Adrenal gland (tissue), 12 donors: Measurements from ENCODE around the gene HECA. TPM values are rescaled to one million over a fixed set of nuclear protein-coding genes. Genes with fewer than 3 reads are reported as not detected.

Experiments
- DNase-seq, 7 donors: peaks; one replicate each; pipeline ENCODE4 v3.0.0-alpha.2; 2019 to 2020
- H3K27ac ChIP-seq, 5 donors: fragments of 200-600 bp; sonication (generic) in 4 of 5; 1 replicate in 3 of 5; 2 replicates in 2 of 5; pipeline versions ENCODE4 v1.5.1 to v1.8.0; 2016 to 2020; ENCODE audit warnings: mild to moderate bottlenecking in 1 of 5
- H3K27me3 ChIP-seq: fragments of 200-600 bp; 2 replicates; pipeline ENCODE4 v1.8.0; 2021
- H3K36me3 ChIP-seq, 2 donors: fragments of 200-600 bp; replicated peaks in 1 of 2; 1 replicate in 1 of 2; 2 replicates in 1 of 2; pipeline versions ENCODE4 v1.5.1 to v1.8.0; 2018 to 2022
- H3K4me1 ChIP-seq, 2 donors: fragments of 200-600 bp; replicated peaks in 1 of 2; 1 replicate in 1 of 2; 2 replicates in 1 of 2; pipeline versions ENCODE4 v1.5.1 to v1.8.0; 2018 to 2021
- H3K4me3 ChIP-seq, 4 donors: fragments of 200-600 bp; sonication (generic) in 3 of 4; one replicate each; pipeline ENCODE4 v1.5.1; 2016 to 2018
- H3K9me3 ChIP-seq, 3 donors: fragments of 200-600 bp; sonication (generic) in 1 of 3; replicated peaks in 1 of 3; 1 replicate in 2 of 3; 2 replicates in 1 of 3; pipeline versions ENCODE4 v1.5.1 to v1.8.0; 2016 to 2021
- POLR2A ChIP-seq, 2 donors: fragments of 450-650 bp; IDR thresholded peaks; one replicate each; pipeline ENCODE4 v1.6.1; 2017; ENCODE audit warnings: antibody characterized with exemption in 2 of 2, mild to moderate bottlenecking in 2 of 2, moderate library complexity in 1 of 2
- WGBS, 4 donors: extraction: QIAGEN DNeasy Blood & Tissue Kit in 2 of 4; methylation state at CpG; one replicate each; pipeline versions ENCODE4 v1.1.5 to v1.1.7; 2013 to 2017; 5-methylcytosine and 5-hydroxymethylcytosine counted together
- intact Hi-C, 2 donors: fragments of 100-400 bp; cut with DNase I; formaldehyde crosslinking; loops; one replicate each; pipeline versions ENCODE4 v1.14.1 to v1.15.0; 2022 to 2023
- polyA plus RNA-seq, 3 donors: library from polyadenylated mRNA; stranded (reverse); fragments of 200-250 nt in 2 of 3; fragments of 350-450 nt in 1 of 3; fragmentation: Illumina TruSeq in 1 of 3; extraction: RNeasy Lipid Tissue Mini Kit (QIAGEN cat#74804) in 1 of 3; gene quantifications; one replicate each; pipeline ENCODE4 v1.2.3, GENCODE V29; 2013 to 2014
- total RNA-seq, 9 donors: library from RNA; depleted of rRNA in 4 of 9; stranded (reverse); fragments of >200 nt in 4 of 9; fragments of 120-200 nt in 1 of 9; fragmentation: NEBNext Ultra II Directional in 1 of 9; extraction: Animal tissue kit (Norgen Biotek cat#: 25700) in 1 of 9; gene quantifications; one replicate each; pipeline versions ENCODE4 v1.1.0 to v1.2.4, GENCODE V29; 2013 to 2023
- TF ChIP-seq, protein P1 (sequence below), 6 experiments: fragments of 450-650 bp in 4 of 6; fragments of 200-600 bp in 2 of 6; sonication (generic) in 1 of 6; IDR thresholded peaks; 1 replicate in 5 of 6; 2 replicates in 1 of 6; pipeline versions ENCODE4 v1.5.1 to v1.8.0; 2016 to 2021; ENCODE audit warnings: antibody characterized with exemption in 6 of 6, mild to moderate bottlenecking in 2 of 6, moderate library complexity in 1 of 6
- donor health status: healthy with polysubstance abuse.
- donor health status: Bipolar disorder and iron deficiency.
- donor health status: DM: yes; HTN: yes; CAD: no.
- donor health status: DM: no; HTN: no; CAD: no.
- donor health status: DM: no; HTN: no; CAD: no.
- donor health status: DM: yes; HTN: yes; CAD: no.

HECA gene
- total and polyA plus RNA-seq, 12 donors: 6.5 to 30.0 (median 21.0) TPM

DNA sequence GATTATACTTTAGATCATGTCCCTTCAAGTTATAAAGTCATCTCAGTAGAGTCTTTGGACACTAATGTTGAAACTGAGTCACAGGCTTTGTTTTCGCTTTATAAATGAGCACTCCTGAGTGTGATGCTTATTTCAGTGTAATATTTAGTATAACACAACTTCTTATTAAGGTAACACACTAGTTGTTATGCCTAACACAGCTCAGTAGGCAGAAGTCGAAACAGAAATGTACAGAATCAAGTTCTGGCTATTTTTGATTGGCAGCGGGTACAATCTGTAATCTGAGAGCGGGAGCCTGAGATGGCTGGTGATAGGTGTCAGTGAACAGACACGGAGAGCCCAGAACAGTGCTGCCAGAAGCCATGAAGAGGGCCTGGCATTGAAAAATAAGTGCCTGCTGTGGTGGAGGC lies 11.4 kb downstream of the HECA start:
- Histone ChIP-seq H3K27me3 (no peaks in the 10 kb centered on the region), H3K4me1 (peaks cover 0 to 28% of the 10 kb centered on the region in 2 donors), H3K9me3 (no peaks in the 10 kb centered on the region), H3K36me3 (no peaks in the 10 kb centered on the region), H3K4me3 (no peak overlapping the region), H3K27ac (no peak overlapping the region)
- no peak for TF ChIP-seq POLR2A (IDR thresholded peaks at IDR 0.05)
- WGBS, 4 donors: 83 to 94% (median 92%) methylated on average over 5 of the region's 5 CpGs
- intact Hi-C loops: no loop called here
- no peak for DNase-seq

DNA sequence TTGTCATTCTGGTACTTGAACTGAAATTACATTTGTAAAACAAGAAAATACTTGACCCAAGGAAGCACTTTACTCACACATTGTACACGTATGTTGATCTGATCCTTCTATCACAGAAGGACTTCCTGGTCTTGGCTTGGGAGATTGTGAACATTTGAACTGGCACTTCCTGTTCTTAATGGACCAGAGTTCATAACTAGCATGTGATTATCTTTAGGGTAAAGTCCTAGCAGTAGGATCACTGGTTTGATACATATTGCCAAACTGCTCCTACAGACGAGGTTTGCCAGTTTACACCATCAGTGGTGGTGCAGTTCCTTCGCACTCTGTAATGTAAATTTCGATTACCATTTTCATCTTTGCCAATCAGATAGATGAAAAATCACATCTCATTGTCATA lies 12.7 kb downstream of the HECA start:
- Histone ChIP-seq H3K9me3 (no peaks in the 10 kb centered on the region), H3K4me1 (peaks cover 0 to 35% of the 10 kb centered on the region in 2 donors), H3K27ac (no peak overlapping the region), H3K4me3 (no peak overlapping the region), H3K36me3 (no peaks in the 10 kb centered on the region), H3K27me3 (no peaks in the 10 kb centered on the region)
- WGBS, 4 donors: 78 to 86% (median 80%) methylated on average over 4 of the region's 4 CpGs
- no peak for TF ChIP-seq POLR2A (IDR thresholded peaks at IDR 0.05)
- TF ChIP-seq, protein P1, sequence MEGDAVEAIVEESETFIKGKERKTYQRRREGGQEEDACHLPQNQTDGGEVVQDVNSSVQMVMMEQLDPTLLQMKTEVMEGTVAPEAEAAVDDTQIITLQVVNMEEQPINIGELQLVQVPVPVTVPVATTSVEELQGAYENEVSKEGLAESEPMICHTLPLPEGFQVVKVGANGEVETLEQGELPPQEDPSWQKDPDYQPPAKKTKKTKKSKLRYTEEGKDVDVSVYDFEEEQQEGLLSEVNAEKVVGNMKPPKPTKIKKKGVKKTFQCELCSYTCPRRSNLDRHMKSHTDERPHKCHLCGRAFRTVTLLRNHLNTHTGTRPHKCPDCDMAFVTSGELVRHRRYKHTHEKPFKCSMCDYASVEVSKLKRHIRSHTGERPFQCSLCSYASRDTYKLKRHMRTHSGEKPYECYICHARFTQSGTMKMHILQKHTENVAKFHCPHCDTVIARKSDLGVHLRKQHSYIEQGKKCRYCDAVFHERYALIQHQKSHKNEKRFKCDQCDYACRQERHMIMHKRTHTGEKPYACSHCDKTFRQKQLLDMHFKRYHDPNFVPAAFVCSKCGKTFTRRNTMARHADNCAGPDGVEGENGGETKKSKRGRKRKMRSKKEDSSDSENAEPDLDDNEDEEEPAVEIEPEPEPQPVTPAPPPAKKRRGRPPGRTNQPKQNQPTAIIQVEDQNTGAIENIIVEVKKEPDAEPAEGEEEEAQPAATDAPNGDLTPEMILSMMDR (IDR thresholded peaks at IDR 0.05): no peak
- DNase-seq: peak in 1 of 7 donors; percentile 3
- intact Hi-C loops: no loop called here

DNA sequence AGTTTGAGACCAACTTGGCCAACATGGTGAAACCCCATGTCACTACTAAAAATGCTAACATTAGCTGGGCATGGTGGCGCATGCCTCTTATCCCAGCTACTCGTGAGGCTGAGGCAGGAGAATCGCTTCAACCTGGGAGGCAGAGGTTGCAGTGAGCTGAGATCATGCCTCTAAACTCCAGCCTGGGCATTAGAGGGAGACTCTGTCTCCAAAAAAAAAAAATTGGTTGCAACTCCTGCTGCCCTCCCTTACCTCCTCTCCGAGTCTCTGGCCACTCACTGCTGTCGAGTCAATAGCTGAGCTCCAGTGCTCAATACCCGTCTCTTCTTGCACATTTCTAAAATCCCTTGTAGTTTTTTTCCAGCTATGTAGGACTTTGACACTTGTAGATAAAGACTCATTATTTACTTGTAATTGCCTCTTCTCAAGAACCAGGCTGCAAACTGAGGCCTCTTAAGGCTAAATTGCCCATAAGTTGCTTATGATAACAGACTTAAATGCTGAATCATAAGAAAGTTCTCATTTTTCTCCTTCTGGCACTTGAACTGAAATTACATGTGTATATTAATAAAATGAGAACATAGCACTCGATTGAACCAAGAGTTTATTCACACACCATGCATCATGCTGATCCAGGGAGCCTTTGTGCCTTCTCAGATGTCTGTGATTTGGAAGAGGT lies 13.8 kb downstream of the HECA start:
- peaks cover 0 to 39% of the 10 kb centered on the region in 2 donors for H3K4me1 ChIP-seq
- TF ChIP-seq, protein P1 (IDR thresholded peaks at IDR 0.05): no peak
- no peak for TF ChIP-seq POLR2A (IDR thresholded peaks at IDR 0.05)
- WGBS, 4 donors: 70 to 83% (median 81%) methylated on average over 7 of the region's 7 CpGs

DNA sequence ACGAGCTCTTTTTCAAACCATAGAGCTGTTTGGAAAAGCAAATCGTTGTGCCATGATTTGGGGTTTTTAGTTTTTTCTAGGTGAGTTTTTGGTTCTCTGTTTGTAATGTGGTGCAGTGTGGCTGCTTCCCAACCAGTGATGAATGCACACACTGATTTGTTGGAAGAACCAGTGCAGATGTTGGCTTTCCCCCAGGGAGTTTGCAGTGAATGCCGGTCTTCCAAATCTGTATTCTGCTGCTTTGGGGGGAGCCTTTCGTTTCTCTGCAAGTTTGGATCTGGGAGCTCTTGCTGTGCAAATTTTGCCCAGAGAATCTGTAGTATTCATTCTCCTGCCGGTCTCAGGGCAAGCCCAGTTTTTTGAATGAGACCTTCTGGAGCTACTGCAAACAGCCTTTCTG lies 14.5 kb downstream of the HECA start:
- intact Hi-C loops: no loop called here
- H3K36me3 ChIP-seq: no peaks in the 10 kb centered on the region
- WGBS, 4 donors: 52 to 69% (median 63%) methylated on average over 5 of the region's 5 CpGs
- no peaks in the 10 kb centered on the region for H3K27me3 ChIP-seq
- peaks cover 0 to 39% of the 10 kb centered on the region in 2 donors for H3K4me1 ChIP-seq
- DNase-seq: peak in 2 of 7 donors; percentile 22 to 49
- H3K4me3 ChIP-seq: no peak overlapping the region
- no peak for TF ChIP-seq POLR2A (IDR thresholded peaks at IDR 0.05)
- H3K27ac ChIP-seq: no peak overlapping the region
- no peaks in the 10 kb centered on the region for H3K9me3 ChIP-seq

More for the DNA sequence above, 13.8 kb downstream of the HECA start:
- Histone ChIP-seq H3K27ac (no peak overlapping the region), H3K4me3 (no peak overlapping the region), H3K27me3 (no peaks in the 10 kb centered on the region), H3K9me3 (no peaks in the 10 kb centered on the region), H3K36me3 (no peaks in the 10 kb centered on the region)
- intact Hi-C loops: no loop called here
- peak in 1 of 7 donors; percentile 3 for DNase-seq

DNA sequence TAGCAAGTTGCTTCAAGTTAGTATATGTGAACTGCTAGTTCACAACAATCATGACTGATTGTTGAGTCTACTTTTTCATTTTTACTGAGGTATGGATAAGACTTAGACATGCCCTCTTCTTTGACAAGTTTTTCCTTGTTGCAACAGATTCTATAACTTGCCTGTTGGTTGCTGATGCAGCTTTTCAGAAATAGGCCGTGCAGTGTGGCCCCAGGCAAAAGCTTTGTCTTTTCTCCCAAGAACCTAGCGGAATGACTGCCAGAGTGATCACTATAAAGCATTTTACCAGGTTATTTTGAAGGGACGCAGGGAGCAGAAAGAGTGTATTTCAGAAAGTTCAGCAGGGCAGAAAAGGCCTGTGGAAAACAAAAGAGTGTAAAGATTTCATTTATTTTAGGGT lies 16.0 kb downstream of the HECA start:
- intact Hi-C loops: no loop called here
- Histone ChIP-seq H3K4me3 (no peak overlapping the region), H3K27me3 (no peaks in the 10 kb centered on the region), H3K9me3 (no peaks in the 10 kb centered on the region), H3K4me1 (peaks cover 0 to 39% of the 10 kb centered on the region in 2 donors), H3K27ac (no peak overlapping the region), H3K36me3 (no peaks in the 10 kb centered on the region)
- DNase-seq: no peak
- 86 to 94% (median 91%) methylated on average over 3 of the region's 3 CpGs for WGBS, 4 donors
- TF ChIP-seq POLR2A (IDR thresholded peaks at IDR 0.05): no peak
- TF ChIP-seq, protein P1 (IDR thresholded peaks at IDR 0.05): no peak
